ENCODE measurements around the gene OR8U1.
"Not testable (repeated sequence)": the region's sequence is repeated elsewhere in the genome, so short reads cannot be mapped to it uniquely, and the experiment has no call there.

The OR8U1 gene

GRCh38 chr11:56394381-56394780 lies 19.0 kb downstream of the OR8U1 start:
- Histone ChIP-seq H3K27ac (replicated peaks) (no peak overlapping the region), H3K27me3 (ENCODE audit: insufficient read depth, poor library complexity, severe bottlenecking) (no peaks in the 10 kb centered on the region), H3K4me3 (replicated peaks; ENCODE audit: insufficient read depth, low read length) (no peak overlapping the region)
- no peak for DNase-seq (ENCODE audit: low read depth in 1 of 2, low spot score in 1 of 2)
- TF ChIP-seq CTCF (IDR thresholded peaks at IDR 0.05; ENCODE audit: insufficient read depth, low read length) (no peak), REST (IDR thresholded peaks at IDR 0.05; ENCODE audit: insufficient replicate concordance, low read depth) (no peak), POLR2AphosphoS5 (IDR thresholded peaks at IDR 0.05; ENCODE audit: low read depth) (no peak), GABPA (IDR thresholded peaks at IDR 0.05; ENCODE audit: low read depth) (no peak), SPI1 (IDR thresholded peaks at IDR 0.05; ENCODE audit: borderline replicate concordance, low read depth) (no peak)

- H3K27me3 ChIP-seq (ENCODE audit: insufficient read depth, poor library complexity, severe bottlenecking) = no peaks in the 10 kb centered on the region
- no peak for DNase-seq (ENCODE audit: low read depth in 1 of 2, low spot score in 1 of 2)
- TF ChIP-seq POLR2AphosphoS5 (IDR thresholded peaks at IDR 0.05; ENCODE audit: low read depth) = no peak
- TF ChIP-seq REST (IDR thresholded peaks at IDR 0.05; ENCODE audit: insufficient replicate concordance, low read depth) = no peak
- TF ChIP-seq CTCF (IDR thresholded peaks at IDR 0.05; ENCODE audit: insufficient read depth, low read length) = no peak
- TF ChIP-seq SPI1 (IDR thresholded peaks at IDR 0.05; ENCODE audit: borderline replicate concordance, low read depth) = no peak
- no peak for TF ChIP-seq GABPA (IDR thresholded peaks at IDR 0.05; ENCODE audit: low read depth)
- no peak overlapping the region for H3K27ac ChIP-seq (replicated peaks)
- H3K4me3 ChIP-seq (replicated peaks; ENCODE audit: insufficient read depth, low read length) = no peak overlapping the region
These were observed 20.6 kb downstream of the OR8U1 start for GRCh38 chr11:56396047-56396446.

- H3K4me3 ChIP-seq (replicated peaks; ENCODE audit: insufficient read depth, low read length); H3K27ac ChIP-seq (replicated peaks); H3K27me3 ChIP-seq (ENCODE audit: insufficient read depth, poor library complexity, severe bottlenecking); DNase-seq (ENCODE audit: low read depth in 1 of 2, low spot score in 1 of 2): not testable (repeated sequence)
These were observed 26.5 kb downstream of the OR8U1 start for GRCh38 chr11:56401858-56402461.

GRCh38 chr11:56404393-56404792 lies 29.0 kb downstream of the OR8U1 start:
- no peak for DNase-seq (ENCODE audit: low read depth in 1 of 2, low spot score in 1 of 2)
- Histone ChIP-seq H3K27me3 (ENCODE audit: insufficient read depth, poor library complexity, severe bottlenecking) (no peaks in the 10 kb centered on the region), H3K4me3 (replicated peaks; ENCODE audit: insufficient read depth, low read length) (no peak overlapping the region), H3K27ac (replicated peaks) (no peak overlapping the region)
- no peak for TF ChIP-seq CTCF (IDR thresholded peaks at IDR 0.05; ENCODE audit: insufficient read depth, low read length)
- no peak for TF ChIP-seq POLR2AphosphoS5 (IDR thresholded peaks at IDR 0.05; ENCODE audit: low read depth)
- TF ChIP-seq SPI1 (IDR thresholded peaks at IDR 0.05; ENCODE audit: borderline replicate concordance, low read depth) = no peak
- no peak for TF ChIP-seq GABPA (IDR thresholded peaks at IDR 0.05; ENCODE audit: low read depth)
- no peak for TF ChIP-seq REST (IDR thresholded peaks at IDR 0.05; ENCODE audit: insufficient replicate concordance, low read depth)
